Loucy (cell line): ENCODE results near the gene TRIM3.

ENCODE experiments used
- H2AFZ ChIP-seq: fragments of 200-600 bp; sonication (generic); 2 replicates; pipeline ENCODE4 v1.6.0; 2016; ENCODE audit warnings: antibody characterized with exemption, mild to moderate bottlenecking, low read length, moderate library complexity
- H3F3A ChIP-seq: fragments of 200-600 bp; 2 replicates; pipeline ENCODE4 v1.6.0; 2016; ENCODE audit warnings: antibody characterized with exemption, low read depth, mild to moderate bottlenecking
- H3K27me3 ChIP-seq: fragments of 200-600 bp; sonication (generic); 2 replicates; pipeline ENCODE4 v1.6.1; 2014; ENCODE audit warnings: low read length, mild to moderate bottlenecking; ENCODE audit not compliant: insufficient read depth, poor library complexity, severe bottlenecking
- H3K36me3 ChIP-seq: fragments of 200-600 bp; sonication (generic); 2 replicates; pipeline ENCODE4 v1.6.1; 2016; ENCODE audit warnings: low read length; ENCODE audit not compliant: insufficient read depth
- H3K4me1 ChIP-seq: fragments of 200-600 bp; sonication (generic); 2 replicates; pipeline ENCODE4 v1.5.1; 2014; ENCODE audit warnings: low read length, mild to moderate bottlenecking; ENCODE audit not compliant: insufficient read depth, poor library complexity, severe bottlenecking
- H3K4me2 ChIP-seq: fragments of 200-600 bp; sonication (generic); 2 replicates; pipeline ENCODE4 v1.6.0; 2014; ENCODE audit warnings: antibody characterized with exemption, low read length, low read depth, mild to moderate bottlenecking; ENCODE audit not compliant: poor library complexity, severe bottlenecking
- H3K4me3 ChIP-seq: fragments of 200-600 bp; sonication (generic); 2 replicates; pipeline ENCODE4 v1.5.1; 2014; ENCODE audit warnings: low read length, mild to moderate bottlenecking, mixed read lengths; ENCODE audit not compliant: poor library complexity, severe bottlenecking
- H3K79me2 ChIP-seq: fragments of 200-600 bp; sonication (generic); 2 replicates; pipeline ENCODE4 v1.6.1; 2014; ENCODE audit warnings: low read length; ENCODE audit not compliant: insufficient read depth
- H3K9ac ChIP-seq: fragments of 200-600 bp; sonication (generic); 2 replicates; pipeline ENCODE4 v1.6.0; 2014; ENCODE audit warnings: mild to moderate bottlenecking, low read depth, low read length, moderate library complexity; ENCODE audit not compliant: poor library complexity, severe bottlenecking
- H3K9me2 ChIP-seq: fragments of 200-600 bp; sonication (generic); replicated peaks from 2 replicates; pipeline ENCODE4 v1.6.1; 2016; ENCODE audit warnings: low read depth, low read length, mixed read lengths
- H3K9me3 ChIP-seq: fragments of 200-600 bp; sonication (generic); 2 replicates; pipeline ENCODE4 v1.6.1; 2014; ENCODE audit warnings: mild to moderate bottlenecking, antibody characterized with exemption, low read length, low read depth; ENCODE audit not compliant: insufficient read depth
- H4K20me1 ChIP-seq: fragments of 200-600 bp; sonication (generic); 2 replicates; pipeline ENCODE4 v1.6.0; 2014; ENCODE audit warnings: antibody characterized with exemption, low read length, mild to moderate bottlenecking; ENCODE audit not compliant: insufficient read depth, poor library complexity, severe bottlenecking
- CTCF ChIP-seq: fragments of 200-600 bp; sonication (generic); conservative IDR thresholded peaks from 2 replicates; pipeline ENCODE4 v1.5.1; 2014; ENCODE audit warnings: mild to moderate bottlenecking, antibody characterized with exemption, low read length
- EZH2phosphoT487 ChIP-seq: fragments of 200-600 bp; IDR thresholded peaks from 2 replicates; pipeline ENCODE4 v1.6.1; 2018; ENCODE audit warnings: antibody characterized with exemption, mild to moderate bottlenecking, moderate library complexity, borderline replicate concordance

The TRIM3 gene

GRCh38 chr11:6440906-6441358 is 32.8 kb downstream of the TRIM3 start, which contains the start of gene HPX:
TSS of gene HPX (minus strand) at chr11:6440987. CDS start at chr11:6440963, 24 bp downstream.
- no peaks in the 10 kb centered on the region for H4K20me1 ChIP-seq
- H3K36me3 ChIP-seq, result no peaks in the 10 kb centered on the region
- no peak within 1 kb of the TSS for H3K4me3 ChIP-seq
- no peaks in the 10 kb centered on the region for H3K9me3 ChIP-seq
- H3K79me2 ChIP-seq, result no peaks in the 10 kb centered on the region
- H2AFZ ChIP-seq, result 0 out of 2 replicates have a peak within 1 kb of the TSS, but pooled peaks have one; percentile 91
- no peak within 1 kb of the TSS for H3K9ac ChIP-seq
- TF ChIP-seq EZH2phosphoT487 (no peak), CTCF (no peak)
- no peaks in the 10 kb centered on the region for H3K9me2 ChIP-seq
- H3K27me3 ChIP-seq, result no peaks in the 10 kb centered on the region
- no peaks in the 10 kb centered on the region for H3F3A ChIP-seq
- H3K4me1 ChIP-seq, result peaks cover 20% of the 10 kb centered on the region
- H3K4me2 ChIP-seq, result no peak within 1 kb of the TSS

- TF ChIP-seq EZH2phosphoT487, result no peak
- TF ChIP-seq CTCF, result peak; percentile 86
- H3K9ac ChIP-seq, result no peak overlapping the region
- no peak overlapping the region for H3K4me3 ChIP-seq
- H3K79me2 ChIP-seq, result no peaks in the 10 kb centered on the region
- H3K4me1 ChIP-seq, result peaks cover 20% of the 10 kb centered on the region
- peak overlapping the region; percentile 91 for H2AFZ ChIP-seq
- no peaks in the 10 kb centered on the region for H4K20me1 ChIP-seq
- no peaks in the 10 kb centered on the region for H3K9me2 ChIP-seq
- peak overlapping the region; percentile 19 for H3K4me2 ChIP-seq
- no peaks in the 10 kb centered on the region for H3K9me3 ChIP-seq
- no peaks in the 10 kb centered on the region for H3F3A ChIP-seq
- no peaks in the 10 kb centered on the region for H3K36me3 ChIP-seq
- H3K27me3 ChIP-seq, result no peaks in the 10 kb centered on the region
Observed at GRCh38 chr11:6438979-6439571, 34.7 kb downstream of the TRIM3 start.

GRCh38 chr11:6437993-6438392 is 35.7 kb downstream of the TRIM3 start:
- H3F3A ChIP-seq, result no peaks in the 10 kb centered on the region
- H4K20me1 ChIP-seq, result no peaks in the 10 kb centered on the region
- H3K4me2 ChIP-seq, result peak overlapping the region; percentile 19
- H3K9me3 ChIP-seq, result no peaks in the 10 kb centered on the region
- TF ChIP-seq CTCF (no peak), EZH2phosphoT487 (no peak)
- H3K36me3 ChIP-seq, result no peaks in the 10 kb centered on the region
- H3K4me3 ChIP-seq, result no peak overlapping the region
- H3K79me2 ChIP-seq, result no peaks in the 10 kb centered on the region
- no peak overlapping the region for H3K9ac ChIP-seq
- H3K4me1 ChIP-seq, result peaks cover 20% of the 10 kb centered on the region
- no peak overlapping the region; the same call in 1 of the 2 replicates for H2AFZ ChIP-seq
- H3K9me2 ChIP-seq, result no peaks in the 10 kb centered on the region
- H3K27me3 ChIP-seq, result no peaks in the 10 kb centered on the region
